DOHH2 (cell line): ENCODE results near the gene SAMD4B.
A peak's percentile ranks its signal among the peaks of the same experiment; 100 is the strongest.
"Not testable (repeated sequence)": the region's sequence is repeated elsewhere in the genome, so short reads cannot be mapped to it uniquely, and the experiment has no call there.

Experiments used
- H3F3A ChIP-seq: fragments of 200-600 bp; sonication (generic), shearing (Covaris generic); 2 replicates; pipeline ENCODE4 v1.6.0; 2016; ENCODE audit warnings: antibody characterized with exemption, mild to moderate bottlenecking; ENCODE audit not compliant: control insufficient read depth, insufficient read depth
- H3K27ac ChIP-seq: fragments of 200-600 bp; sonication (generic); 2 replicates; pipeline ENCODE4 v1.5.1; 2014; ENCODE audit warnings: low read depth, mild to moderate bottlenecking, low read length, moderate library complexity
- H3K27me3 ChIP-seq: fragments of 200-600 bp; sonication (generic); 2 replicates; pipeline ENCODE4 v1.6.1; 2014; ENCODE audit warnings: mild to moderate bottlenecking, low read length, mixed read lengths; ENCODE audit not compliant: control insufficient read depth
- H3K36me3 ChIP-seq: fragments of 200-600 bp; sonication (generic); 2 replicates; pipeline ENCODE4 v1.6.1; 2014; ENCODE audit warnings: mild to moderate bottlenecking, low read length, moderate library complexity, mixed read lengths; ENCODE audit not compliant: control insufficient read depth
- H3K4me1 ChIP-seq: fragments of 200-600 bp; sonication (generic); 2 replicates; pipeline ENCODE4 v1.6.1; 2014; ENCODE audit warnings: mild to moderate bottlenecking, low read length, mixed read lengths; ENCODE audit not compliant: control insufficient read depth
- H3K4me2 ChIP-seq: fragments of 200-600 bp; sonication (generic); 2 replicates; pipeline ENCODE4 v1.6.0; 2014; ENCODE audit warnings: mild to moderate bottlenecking, low read length, moderate library complexity
- H3K4me3 ChIP-seq: fragments of 200-600 bp; sonication (generic); 2 replicates; pipeline ENCODE4 v1.5.1; 2014; ENCODE audit warnings: mild to moderate bottlenecking, low read length, mixed read lengths
- H3K79me2 ChIP-seq: fragments of 200-600 bp; sonication (generic); 2 replicates; pipeline ENCODE4 v1.6.1; 2014; ENCODE audit warnings: mild to moderate bottlenecking, low read length, mixed read lengths; ENCODE audit not compliant: control insufficient read depth
- H3K9me2 ChIP-seq: fragments of 200-600 bp; sonication (generic); replicated peaks from 2 replicates; pipeline ENCODE4 v1.6.1; 2014; ENCODE audit warnings: mild to moderate bottlenecking, low read length, mixed read lengths; ENCODE audit not compliant: control insufficient read depth
- H3K9me3 ChIP-seq: fragments of 200-600 bp; sonication (generic); 2 replicates; pipeline ENCODE4 v1.6.1; 2014; ENCODE audit warnings: antibody characterized with exemption, low read length, mixed read lengths; ENCODE audit not compliant: control insufficient read depth, insufficient read depth
- H4K20me1 ChIP-seq: fragments of 200-600 bp; sonication (generic); 2 replicates; pipeline ENCODE4 v1.6.0; 2014; ENCODE audit warnings: low read depth, mild to moderate bottlenecking, antibody characterized with exemption, low read length, moderate library complexity; ENCODE audit not compliant: control insufficient read depth, insufficient read depth
- CTCF ChIP-seq: fragments of 200-600 bp; sonication (generic); IDR thresholded peaks from one replicate; pipeline ENCODE4 v1.5.1; 2014; ENCODE audit warnings: antibody characterized with exemption, mild to moderate bottlenecking, low read depth, low read length; ENCODE audit not compliant: poor library complexity, severe bottlenecking
- EZH2phosphoT487 ChIP-seq: fragments of 200-600 bp; sonication (generic); IDR thresholded peaks from 2 replicates; pipeline ENCODE4 v1.6.1; 2017; ENCODE audit warnings: borderline replicate concordance, mild to moderate bottlenecking, antibody characterized with exemption, low read length, moderate library complexity, mixed read lengths

Gene SAMD4B

GRCh38 chr19:39332293-39332692 lies 9.9 kb upstream of the SAMD4B start:
- Histone ChIP-seq H4K20me1 (no peaks in the 10 kb centered on the region), H3K36me3 (peaks cover 17% of the 10 kb centered on the region), H3K9me2 (no peaks in the 10 kb centered on the region), H3K27me3 (no peaks in the 10 kb centered on the region), H3K4me1 (peaks cover 26% of the 10 kb centered on the region), H3K4me2 (no peak overlapping the region), H3F3A (peaks cover 8% of the 10 kb centered on the region; the same call in 1 of the 2 replicates), H3K27ac (no peak overlapping the region), H3K9me3 (no peaks in the 10 kb centered on the region), H3K4me3 (no peak overlapping the region), H3K79me2 (peaks cover 22% of the 10 kb centered on the region)
- no peak for TF ChIP-seq EZH2phosphoT487
- no peak for TF ChIP-seq CTCF

DNA sequence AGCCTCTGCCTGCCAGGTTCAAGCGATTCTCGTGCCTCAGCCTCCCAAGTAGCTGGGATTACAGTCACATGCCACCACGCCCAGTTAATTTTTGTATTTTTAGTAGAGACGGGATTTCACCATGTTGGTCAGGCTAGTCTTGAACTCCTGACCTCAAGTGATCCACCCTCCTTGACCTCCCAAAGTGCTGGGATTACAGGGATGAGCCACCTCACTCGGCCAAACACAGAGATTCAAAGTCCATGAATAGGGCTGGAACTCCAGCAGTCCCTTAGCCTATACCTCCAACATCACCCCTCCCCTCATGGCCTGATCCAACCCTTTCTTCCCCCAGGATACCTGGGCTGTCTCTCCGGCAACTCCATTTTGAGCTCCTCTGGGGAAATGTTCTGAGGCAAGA lies 9.5 kb upstream of the SAMD4B start:
- not testable (repeated sequence) for H3K4me3 ChIP-seq, H3K9me3 ChIP-seq, H3K27ac ChIP-seq, H4K20me1 ChIP-seq, H3K27me3 ChIP-seq, H3K4me2 ChIP-seq, H3K9me2 ChIP-seq
- Histone ChIP-seq H3F3A (peaks cover 12% of the 10 kb centered on the region; the same call in 1 of the 2 replicates), H3K79me2 (peaks cover 22% of the 10 kb centered on the region), H3K36me3 (peaks cover 13% of the 10 kb centered on the region), H3K4me1 (peaks cover 30% of the 10 kb centered on the region)

- Histone ChIP-seq H3K9me2 (no peaks in the 10 kb centered on the region), H3K4me2 (no peak overlapping the region), H4K20me1 (no peaks in the 10 kb centered on the region), H3K79me2 (peaks cover 22% of the 10 kb centered on the region), H3K9me3 (no peaks in the 10 kb centered on the region), H3K36me3 (peaks cover 8% of the 10 kb centered on the region), H3K4me1 (peaks cover 37% of the 10 kb centered on the region), H3K4me3 (no peak overlapping the region), H3F3A (peaks cover 12% of the 10 kb centered on the region; the same call in 1 of the 2 replicates), H3K27ac (no peak overlapping the region), H3K27me3 (no peaks in the 10 kb centered on the region)
- no peak for TF ChIP-seq EZH2phosphoT487
- no peak for TF ChIP-seq CTCF
Measured at GRCh38 chr19:39333507-39333906, 8.7 kb upstream of the SAMD4B start.

- no peaks in the 10 kb centered on the region for H4K20me1 ChIP-seq
- peaks cover 12% of the 10 kb centered on the region; the same call in 1 of the 2 replicates for H3F3A ChIP-seq
- TF ChIP-seq EZH2phosphoT487 (no peak), CTCF (no peak)
- H3K27ac ChIP-seq, result peak overlapping the region; percentile 80; the same call in 1 of the 2 replicates
- peak overlapping the region; percentile 88 for H3K4me2 ChIP-seq
- H3K9me3 ChIP-seq, result no peaks in the 10 kb centered on the region
- H3K9me2 ChIP-seq, result no peaks in the 10 kb centered on the region
- H3K4me1 ChIP-seq, result peaks cover 37% of the 10 kb centered on the region
- peak overlapping the region; percentile 90 for H3K4me3 ChIP-seq
- peaks cover 22% of the 10 kb centered on the region for H3K79me2 ChIP-seq
- H3K36me3 ChIP-seq, result peaks cover 5% of the 10 kb centered on the region
- H3K27me3 ChIP-seq, result no peaks in the 10 kb centered on the region
Measured at GRCh38 chr19:39334444-39334976, 7.7 kb upstream of the SAMD4B start.
